Ovary (tissue), 9 donors: ENCODE data around the gene KCNMA1. TPM values are rescaled to one million over a fixed set of nuclear protein-coding genes. Genes with fewer than 3 reads are reported as not detected.

ENCODE experiments used
- DNase-seq, 5 donors: peaks; one replicate each; pipeline ENCODE4 v3.0.0-alpha.2; 2019 to 2020
- H3K27ac ChIP-seq, 2 donors: fragments of 200-600 bp; one replicate each; pipeline versions ENCODE4 v1.5.1 to v1.8.0; 2019 to 2022
- H3K27me3 ChIP-seq: fragments of 200-600 bp; one replicate; pipeline ENCODE4 v1.8.0; 2022
- H3K36me3 ChIP-seq: fragments of 200-600 bp; sonication (generic); one replicate; pipeline ENCODE4 v1.5.1; 2019
- H3K4me1 ChIP-seq: one replicate; pipeline ENCODE4 v1.8.1; 2013; ENCODE audit warnings: mild to moderate bottlenecking, moderate library complexity; ENCODE audit not compliant: insufficient read depth
- H3K4me3 ChIP-seq: fragments of 200-600 bp; sonication (generic); one replicate; pipeline ENCODE4 v1.5.1; 2017
- H3K9me3 ChIP-seq, 2 donors: fragments of 200-600 bp in 1 of 2; sonication (generic) in 1 of 2; one replicate each; pipeline versions ENCODE4 v1.5.1 to v1.8.1; 2013 to 2019; ENCODE audit warnings: mild to moderate bottlenecking in 1 of 2, moderate library complexity in 1 of 2
- EP300 ChIP-seq: sonication (generic); formaldehyde crosslinking; IDR thresholded peaks from one replicate; pipeline ENCODE4 v1.6.1; 2017; ENCODE audit warnings: antibody characterized with exemption
- POLR2A ChIP-seq: fragments of 450-650 bp; IDR thresholded peaks from one replicate; pipeline ENCODE4 v1.6.1; 2017; ENCODE audit warnings: antibody characterized with exemption, mild to moderate bottlenecking, moderate library complexity
- WGBS, 3 donors: extraction: QIAGEN DNeasy Blood & Tissue Kit in 1 of 3; methylation state at CpG; one replicate each; pipeline versions ENCODE4 v1.1.5 to v1.1.7; 2013 to 2017; 5-methylcytosine and 5-hydroxymethylcytosine counted together
- intact Hi-C, 4 donors: fragments of 100-400 bp; cut with DNase I; formaldehyde crosslinking; loops; one replicate each; pipeline versions ENCODE4 v1.11.0 to v1.15.1; 2022 to 2023
- polyA plus RNA-seq, 2 donors: library from polyadenylated mRNA; stranded (reverse); fragments of 200-250 nt in 1 of 2; fragments of 350-450 nt in 1 of 2; fragmentation: Illumina TruSeq in 1 of 2; extraction: RNeasy Lipid Tissue Mini Kit (QIAGEN cat#74804) in 1 of 2; gene quantifications; one replicate each; pipeline ENCODE4 v1.2.3, GENCODE V29; 2013 to 2014
- total RNA-seq, 7 donors: library from RNA; depleted of rRNA in 2 of 7; stranded (reverse); fragments of >200 nt in 2 of 7; fragmentation: NEBNext Ultra II Directional in 3 of 7; extraction: Animal tissue kit (Norgen Biotek cat#: 25700) in 3 of 7; gene quantifications; one replicate each; pipeline versions ENCODE4 v1.1.0 to v1.2.4, GENCODE V29; 2016 to 2023
- TF ChIP-seq, protein P1 (sequence below), 3 donors: fragments of 450-650 bp in 2 of 3; fragments of 200-600 bp in 1 of 3; IDR thresholded peaks; one replicate each; pipeline versions ENCODE4 v1.5.1 to v1.8.0; 2016 to 2022; ENCODE audit warnings: antibody characterized with exemption in 3 of 3, mild to moderate bottlenecking in 1 of 3
- donor health status: DM: no; HTN: no; CAD: no; lungs with moderate emphysema.
- donor health status: DM: no; HTN: no; CAD: no.
- donor health status: Bipolar disorder and iron deficiency.
- donor health status: DM: yes; HTN: yes; CAD: no.
- donor health status: DM: no; HTN: no; CAD: no.
- donor health status: DM: yes; HTN: yes; CAD: no.

KCNMA1 gene
- total and polyA plus RNA-seq, 9 donors = 7.0 to 83.8 (median 25.1) TPM

- intact Hi-C loops = no loop called here
- no peaks in the 10 kb centered on the region for H3K4me1 ChIP-seq
- TF ChIP-seq POLR2A (no peak), EP300 (no peak)
- TF ChIP-seq, protein P1, sequence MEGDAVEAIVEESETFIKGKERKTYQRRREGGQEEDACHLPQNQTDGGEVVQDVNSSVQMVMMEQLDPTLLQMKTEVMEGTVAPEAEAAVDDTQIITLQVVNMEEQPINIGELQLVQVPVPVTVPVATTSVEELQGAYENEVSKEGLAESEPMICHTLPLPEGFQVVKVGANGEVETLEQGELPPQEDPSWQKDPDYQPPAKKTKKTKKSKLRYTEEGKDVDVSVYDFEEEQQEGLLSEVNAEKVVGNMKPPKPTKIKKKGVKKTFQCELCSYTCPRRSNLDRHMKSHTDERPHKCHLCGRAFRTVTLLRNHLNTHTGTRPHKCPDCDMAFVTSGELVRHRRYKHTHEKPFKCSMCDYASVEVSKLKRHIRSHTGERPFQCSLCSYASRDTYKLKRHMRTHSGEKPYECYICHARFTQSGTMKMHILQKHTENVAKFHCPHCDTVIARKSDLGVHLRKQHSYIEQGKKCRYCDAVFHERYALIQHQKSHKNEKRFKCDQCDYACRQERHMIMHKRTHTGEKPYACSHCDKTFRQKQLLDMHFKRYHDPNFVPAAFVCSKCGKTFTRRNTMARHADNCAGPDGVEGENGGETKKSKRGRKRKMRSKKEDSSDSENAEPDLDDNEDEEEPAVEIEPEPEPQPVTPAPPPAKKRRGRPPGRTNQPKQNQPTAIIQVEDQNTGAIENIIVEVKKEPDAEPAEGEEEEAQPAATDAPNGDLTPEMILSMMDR (IDR thresholded peaks at IDR 0.05) = no peak
- H3K9me3 ChIP-seq = no peaks in the 10 kb centered on the region
- no peak overlapping the region for H3K27ac ChIP-seq
- 77 to 87% (median 83%) methylated on average over 15 of the region's 15 CpGs for WGBS, 3 donors
- peak in 1 of 5 donors; percentile 44 for DNase-seq
- no peaks in the 10 kb centered on the region for H3K27me3 ChIP-seq
- no peak overlapping the region for H3K4me3 ChIP-seq
- H3K36me3 ChIP-seq = no peaks in the 10 kb centered on the region
These were observed 123.8 kb downstream of the KCNMA1 start for GRCh38 chr10:77513781-77514331.

- no peaks in the 10 kb centered on the region for H3K36me3 ChIP-seq
- H3K9me3 ChIP-seq = no peaks in the 10 kb centered on the region
- intact Hi-C loops = no loop called here
- DNase-seq = no peak
- no peak overlapping the region for H3K4me3 ChIP-seq
- H3K4me1 ChIP-seq = no peaks in the 10 kb centered on the region
- no peaks in the 10 kb centered on the region for H3K27me3 ChIP-seq
- TF ChIP-seq, protein P1 (IDR thresholded peaks at IDR 0.05) = no peak
- no peak for TF ChIP-seq EP300
- no peak for TF ChIP-seq POLR2A
- 88 to 89% (median 89%) methylated on average over 7 of the region's 7 CpGs for whole genome bisulfite sequencing, 3 donors
- H3K27ac ChIP-seq = no peak overlapping the region
These were observed 124.4 kb downstream of the KCNMA1 start for GRCh38 chr10:77513220-77513619.

- intact Hi-C loops = no loop called here
- 81 to 93% (median 91%) methylated on average over 1 of the region's 1 CpG for WGBS, 3 donors
These were observed 125.4 kb downstream of the KCNMA1 start for GRCh38 chr10:77512219-77512578.

DNA sequence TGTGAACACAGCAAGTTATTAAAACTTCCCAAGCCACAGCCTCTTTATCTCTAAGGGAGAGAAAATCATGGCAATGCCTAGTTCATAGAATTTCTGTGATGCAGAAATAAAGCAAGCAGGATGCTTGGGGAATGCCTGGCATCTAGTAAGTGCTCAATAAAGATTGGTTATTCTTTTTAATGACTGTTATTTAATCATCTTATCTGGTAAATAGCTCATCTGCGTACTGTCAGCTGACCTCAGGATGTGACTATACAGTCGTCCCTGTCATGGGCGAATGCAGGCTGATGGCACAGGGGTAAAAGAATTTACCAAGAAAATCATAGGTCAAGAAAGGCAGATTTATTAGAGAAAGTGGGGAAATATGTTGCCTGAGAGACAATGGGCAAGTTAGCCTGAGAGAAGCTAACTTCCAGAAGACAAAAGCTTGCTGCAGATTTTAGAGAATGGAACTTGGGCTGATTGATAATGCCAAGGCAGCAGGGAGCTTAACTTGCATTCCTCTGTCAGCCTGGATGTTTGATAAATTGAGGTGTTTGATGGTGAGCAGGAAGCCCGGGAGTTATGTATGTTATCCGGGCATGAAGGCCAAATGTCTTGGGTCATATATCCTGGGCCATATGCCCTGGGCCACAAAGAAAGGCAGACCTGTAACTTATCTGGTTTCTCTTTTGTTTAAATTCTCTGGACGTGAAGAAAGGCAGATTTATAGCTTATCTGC, 126.0 kb downstream of the KCNMA1 start:
- Histone ChIP-seq H3K4me3 (no peak overlapping the region), H3K9me3 (no peaks in the 10 kb centered on the region), H3K36me3 (no peaks in the 10 kb centered on the region), H3K27me3 (no peaks in the 10 kb centered on the region), H3K27ac (no peak overlapping the region), H3K4me1 (no peaks in the 10 kb centered on the region)
- no peak for DNase-seq
- intact Hi-C loops = no loop called here
- 67 to 79% (median 75%) methylated on average over 6 of the region's 6 CpGs for WGBS, 3 donors
- no peak for TF ChIP-seq POLR2A
- TF ChIP-seq, protein P1 (IDR thresholded peaks at IDR 0.05) = no peak
- TF ChIP-seq EP300 = no peak

More at GRCh38 chr10:77512219-77512578, 125.4 kb downstream of the KCNMA1 start:
- no peaks in the 10 kb centered on the region for H3K4me1 ChIP-seq
- H3K36me3 ChIP-seq = no peaks in the 10 kb centered on the region
- H3K27ac ChIP-seq = no peak overlapping the region
- H3K4me3 ChIP-seq = no peak overlapping the region
- no peak for DNase-seq
- no peaks in the 10 kb centered on the region for H3K27me3 ChIP-seq
- H3K9me3 ChIP-seq = no peaks in the 10 kb centered on the region
- TF ChIP-seq POLR2A (no peak), EP300 (no peak)
- TF ChIP-seq, protein P1 (IDR thresholded peaks at IDR 0.05) = no peak
